Esophagus mucosa (tissue), 1 donor: ENCODE data around the gene CCL27. TPM values are rescaled to one million over a fixed set of nuclear protein-coding genes. Genes with fewer than 3 reads are reported as not detected.
"Not testable (repeated sequence)": the region's sequence is repeated elsewhere in the genome, so short reads cannot be mapped to it uniquely, and the experiment has no call there.

Experiments
- ATAC-seq: fragments of 200-7000 bp; cut with Tn5 transposase; one replicate; pipeline ENCODE4 v1.9.1; 2020
- total RNA-seq: library from RNA; stranded (reverse); gene quantifications from one replicate; pipeline ENCODE4 v1.2.4, GENCODE V29; 2023
- donor health status: DM: yes; HTN: yes; CAD: no.

CCL27 gene
- total RNA-seq, 1 donor from 2014 or later = 0.20 TPM

- ATAC-seq = no peak
Measured at GRCh38 chr9:34648673-34649072, 13.8 kb downstream of the CCL27 start.

GRCh38 chr9:34647651-34648050, 14.8 kb downstream of the CCL27 start:
- no peak for ATAC-seq

- peak; percentile 6 for ATAC-seq
Measured at GRCh38 chr9:34647084-34647403, 15.4 kb downstream of the CCL27 start.

- ATAC-seq = peak; percentile 82
Measured at GRCh38 chr9:34646211-34647083, 16.0 kb downstream of the CCL27 start, which contains the start of gene GALT. TSS of gene GALT (plus strand) at chr9:34646675. CDS start at chr9:34646705, 30 bp downstream.

GRCh38 chr9:34644766-34645314, 17.6 kb downstream of the CCL27 start:
- ATAC-seq = no peak

GRCh38 chr9:34642679-34643078, 19.8 kb downstream of the CCL27 start:
- no peak for ATAC-seq

- not testable (repeated sequence) for ATAC-seq
Measured at GRCh38 chr9:34639322-34639721, 23.1 kb downstream of the CCL27 start.

- ATAC-seq = no peak
Measured at GRCh38 chr9:34638138-34638445, 24.4 kb downstream of the CCL27 start.

- peak; percentile 97 for ATAC-seq
Measured at GRCh38 chr9:34637356-34638137, 24.9 kb downstream of the CCL27 start, which contains the start of gene SIGMAR1. TSS of gene SIGMAR1 (minus strand) at chr9:34637787. CDS start at chr9:34637697, 90 bp downstream.

- ATAC-seq = peak; percentile 31
Measured at GRCh38 chr9:34636791-34637355, 25.6 kb downstream of the CCL27 start.

- ATAC-seq = no peak
Measured at GRCh38 chr9:34635556-34635955, 26.9 kb downstream of the CCL27 start.

- ATAC-seq = no peak
Measured at GRCh38 chr9:34634551-34635248, 27.8 kb downstream of the CCL27 start.

- ATAC-seq = peak; percentile 43
Measured at GRCh38 chr9:34633851-34634550, 28.5 kb downstream of the CCL27 start.

GRCh38 chr9:34633166-34633565, 29.3 kb downstream of the CCL27 start:
- ATAC-seq = no peak

GRCh38 chr9:34630402-34631154, 31.9 kb downstream of the CCL27 start:
- ATAC-seq = peak; percentile 42

GRCh38 chr9:34629491-34629808, 33.0 kb downstream of the CCL27 start:
- ATAC-seq = no peak

GRCh38 chr9:34628656-34629490, 33.6 kb downstream of the CCL27 start, which contains the start of gene ARID3C:
TSS of gene ARID3C (minus strand) at chr9:34629066. CDS start at chr9:34628014, 1,052 bp downstream.
- peak; percentile 66 for ATAC-seq

- ATAC-seq = no peak
Measured at GRCh38 chr9:34627716-34628655, 34.5 kb downstream of the CCL27 start.

- ATAC-seq = no peak
Measured at GRCh38 chr9:34625186-34625486, 37.3 kb downstream of the CCL27 start.
